ENCODE data around the gene LMF2. TPM values are rescaled to one million over a fixed set of nuclear protein-coding genes. Genes with fewer than 3 reads are reported as not detected.
A peak's percentile ranks its signal among the peaks of the same experiment; 100 is the strongest.

Gene LMF2
- total and polyA plus RNA-seq, 3 experiments from 2014 or later: 33.6 to 89.4 (median 88.6) TPM

GRCh38 chr22:50505776-50506610 is 1.5 kb downstream of the LMF2 start:
- H3K36me3 Mint-ChIP-seq: peaks cover 0 to 31% (median 0%) of the 10 kb centered on the region in 3 donors
- no peak for DNase-seq
- H3K36me3 ChIP-seq (ENCODE audit: insufficient read depth, low read length): peaks cover 11% of the 10 kb centered on the region
- CTCF ChIA-PET: interaction anchor here (0.9 to 8.7 kb wide), 3 partner anchors 19 to 115 kb away, joined by 4 to 91 read pairs (median 4); partner anchors contain the start of gene SCO2
- H3K27ac Mint-ChIP-seq: no peak overlapping the region
- peaks cover 23% of the 10 kb centered on the region for H3K4me1 ChIP-seq (ENCODE audit: insufficient read depth, low read length)
- no peak overlapping the region for H3K4me3 ChIP-seq (ENCODE audit: low read length)
- H3K27me3 Mint-ChIP-seq: no peaks in the 10 kb centered on the region
- peaks cover 12 to 28% (median 19%) of the 10 kb centered on the region in 3 donors for H3K4me1 Mint-ChIP-seq
- no peak overlapping the region for H3K27ac ChIP-seq (ENCODE audit: low read depth, low read length)
- H3K9me3 ChIP-seq (ENCODE audit: low read length): no peaks in the 10 kb centered on the region
- POLR2A ChIA-PET: interaction anchor here (1.0 to 1.7 kb wide), 2 partner anchors 8 to 115 kb away, joined by 3 to 5 read pairs; no protein-coding TSS in a partner anchor
- no peaks in the 10 kb centered on the region for H3K9me3 Mint-ChIP-seq
- H3K4me3 Mint-ChIP-seq: peak overlapping the region; percentile 56 to 94 (median 92)
- H3K27me3 ChIP-seq (ENCODE audit: insufficient read depth, low read length, poor library complexity, severe bottlenecking): no peaks in the 10 kb centered on the region

- ChIA-PET CTCF (interaction anchor here (1.7 to 8.7 kb wide), 2 partner anchors 20 to 34 kb away, joined by 4 to 91 read pairs; partner anchors contain the start of gene SCO2), POLR2A (interaction anchor here (1.0 kb wide), 1 partner anchor 116 kb away, joined by 3 read pairs; no protein-coding TSS in a partner anchor)
- Mint-ChIP-seq H3K36me3 (peaks cover 0 to 31% (median 0%) of the 10 kb centered on the region in 3 donors), H3K27me3 (no peaks in the 10 kb centered on the region), H3K4me1 (peaks cover 12 to 28% (median 19%) of the 10 kb centered on the region in 3 donors), H3K27ac (no peak overlapping the region), H3K4me3 (peak overlapping the region in 4 of 7 donors; percentile 11 to 78 (median 43)), H3K9me3 (no peaks in the 10 kb centered on the region)
- no peak for DNase-seq
- no peaks in the 10 kb centered on the region for H3K27me3 ChIP-seq (ENCODE audit: insufficient read depth, low read length, poor library complexity, severe bottlenecking)
- H3K27ac ChIP-seq (ENCODE audit: low read depth, low read length): no peak overlapping the region
- H3K36me3 ChIP-seq (ENCODE audit: insufficient read depth, low read length): peaks cover 11% of the 10 kb centered on the region
- H3K4me1 ChIP-seq (ENCODE audit: insufficient read depth, low read length): peaks cover 23% of the 10 kb centered on the region
- H3K9me3 ChIP-seq (ENCODE audit: low read length): no peaks in the 10 kb centered on the region
- no peak overlapping the region for H3K4me3 ChIP-seq (ENCODE audit: low read length)
Measured at GRCh38 chr22:50505276-50505775, 2.2 kb downstream of the LMF2 start.

- Mint-ChIP-seq H3K4me3 (no peak overlapping the region), H3K27ac (no peak overlapping the region), H3K36me3 (peaks cover 0 to 30% (median 0%) of the 10 kb centered on the region in 3 donors), H3K9me3 (no peaks in the 10 kb centered on the region), H3K27me3 (no peaks in the 10 kb centered on the region), H3K4me1 (peaks cover 11 to 27% (median 18%) of the 10 kb centered on the region in 3 donors)
- Histone ChIP-seq H3K9me3 (ENCODE audit: low read length) (no peaks in the 10 kb centered on the region), H3K4me1 (ENCODE audit: insufficient read depth, low read length) (peaks cover 23% of the 10 kb centered on the region), H3K27me3 (ENCODE audit: insufficient read depth, low read length, poor library complexity, severe bottlenecking) (no peaks in the 10 kb centered on the region), H3K4me3 (ENCODE audit: low read length) (no peak overlapping the region), H3K36me3 (ENCODE audit: insufficient read depth, low read length) (peaks cover 11% of the 10 kb centered on the region), H3K27ac (ENCODE audit: low read depth, low read length) (no peak overlapping the region)
- ChIA-PET POLR2A (interaction anchor here (0.5 to 1.0 kb wide), 2 partner anchors 35 to 116 kb away, joined by 3 to 7 read pairs; no protein-coding TSS in a partner anchor), CTCF (interaction anchor here (1.7 to 8.7 kb wide), 2 partner anchors 20 to 34 kb away, joined by 4 to 91 read pairs; partner anchors contain the start of gene SCO2)
- DNase-seq: no peak
Measured at GRCh38 chr22:50504369-50505211, 2.9 kb downstream of the LMF2 start.

GRCh38 chr22:50503475-50504145 is 3.9 kb downstream of the LMF2 start:
- peaks cover 1 to 17% (median 8%) of the 10 kb centered on the region in 3 donors for H3K4me1 Mint-ChIP-seq
- no peak overlapping the region for H3K4me3 Mint-ChIP-seq
- Histone ChIP-seq H3K27ac (ENCODE audit: low read depth, low read length) (no peak overlapping the region), H3K27me3 (ENCODE audit: insufficient read depth, low read length, poor library complexity, severe bottlenecking) (no peaks in the 10 kb centered on the region), H3K36me3 (ENCODE audit: insufficient read depth, low read length) (peaks cover 11% of the 10 kb centered on the region), H3K9me3 (ENCODE audit: low read length) (no peaks in the 10 kb centered on the region), H3K4me3 (ENCODE audit: low read length) (no peak overlapping the region), H3K4me1 (ENCODE audit: insufficient read depth, low read length) (peaks cover 14% of the 10 kb centered on the region)
- POLR2A ChIA-PET: no interaction called here
- H3K27me3 Mint-ChIP-seq: no peaks in the 10 kb centered on the region
- no peak overlapping the region for H3K27ac Mint-ChIP-seq
- no peaks in the 10 kb centered on the region for H3K9me3 Mint-ChIP-seq
- H3K36me3 Mint-ChIP-seq: peaks cover 0 to 27% (median 0%) of the 10 kb centered on the region in 3 donors
- no peak for DNase-seq
- CTCF ChIA-PET: interaction anchor here (0.9 to 1.1 kb wide), 2 partner anchors 22 to 117 kb away, joined by 4 to 5 read pairs; partner anchors contain the start of gene SCO2

- POLR2A ChIA-PET: no interaction called here
Measured at GRCh38 chr22:50502628-50503474, 4.7 kb downstream of the LMF2 start.

GRCh38 chr22:50502096-50502495 is 5.4 kb downstream of the LMF2 start:
- Mint-ChIP-seq H3K27me3 (no peaks in the 10 kb centered on the region), H3K4me3 (peak overlapping the region in 2 of 7 donors; percentile 24 to 34), H3K9me3 (no peaks in the 10 kb centered on the region), H3K36me3 (peaks cover 0 to 19% (median 0%) of the 10 kb centered on the region in 3 donors), H3K4me1 (peaks cover 0 to 12% (median 4%) of the 10 kb centered on the region in 3 donors), H3K27ac (peak overlapping the region in 1 of 8 donors; percentile 75)
- ChIA-PET CTCF (interaction anchor here (1.0 to 1.6 kb wide), 4 partner anchors 23 to 251 kb away, joined by 3 to 5 read pairs (median 3); partner anchors contain the start of genes HDAC10 and SCO2), POLR2A (no interaction called here)
- H3K4me3 ChIP-seq (ENCODE audit: low read length): no peak overlapping the region
- no peak for DNase-seq
- H3K27me3 ChIP-seq (ENCODE audit: insufficient read depth, low read length, poor library complexity, severe bottlenecking): no peaks in the 10 kb centered on the region
- no peak overlapping the region for H3K27ac ChIP-seq (ENCODE audit: low read depth, low read length)
- H3K4me1 ChIP-seq (ENCODE audit: insufficient read depth, low read length): peaks cover 20% of the 10 kb centered on the region
- H3K9me3 ChIP-seq (ENCODE audit: low read length): no peaks in the 10 kb centered on the region
- H3K36me3 ChIP-seq (ENCODE audit: insufficient read depth, low read length): peaks cover 11% of the 10 kb centered on the region

More at GRCh38 chr22:50502628-50503474, 4.7 kb downstream of the LMF2 start:
- no peak for DNase-seq
- Mint-ChIP-seq H3K36me3 (peaks cover 0 to 23% (median 0%) of the 10 kb centered on the region in 3 donors), H3K4me1 (peaks cover 0 to 16% (median 7%) of the 10 kb centered on the region in 3 donors), H3K4me3 (no peak overlapping the region), H3K9me3 (no peaks in the 10 kb centered on the region), H3K27me3 (no peaks in the 10 kb centered on the region), H3K27ac (peak overlapping the region in 1 of 8 donors; percentile 75)
- peaks cover 20% of the 10 kb centered on the region for H3K4me1 ChIP-seq (ENCODE audit: insufficient read depth, low read length)
- CTCF ChIA-PET: interaction anchor here (0.9 to 1.6 kb wide), 5 partner anchors 23 to 251 kb away, joined by 3 to 5 read pairs (median 3); partner anchors contain the start of genes HDAC10 and SCO2
- H3K9me3 ChIP-seq (ENCODE audit: low read length): no peaks in the 10 kb centered on the region
- H3K27me3 ChIP-seq (ENCODE audit: insufficient read depth, low read length, poor library complexity, severe bottlenecking): no peaks in the 10 kb centered on the region
- H3K36me3 ChIP-seq (ENCODE audit: insufficient read depth, low read length): peaks cover 11% of the 10 kb centered on the region
- no peak overlapping the region for H3K27ac ChIP-seq (ENCODE audit: low read depth, low read length)
- H3K4me3 ChIP-seq (ENCODE audit: low read length): no peak overlapping the region
